ENCODE results near the gene LINGO1.

The LINGO1 gene

GRCh38 chr15:77630956-77631744 lies 1.6 kb downstream of the LINGO1 start:
- no peak for DNase-seq

- DNase-seq: no peak
Observed at GRCh38 chr15:77630056-77630455, 2.7 kb downstream of the LINGO1 start.

- DNase-seq: no peak
Observed at GRCh38 chr15:77629070-77630030, 3.4 kb downstream of the LINGO1 start.

- DNase-seq: no peak
Observed at GRCh38 chr15:77628010-77628409, 4.7 kb downstream of the LINGO1 start.

- DNase-seq: no peak
Observed at GRCh38 chr15:77627581-77627980, 5.1 kb downstream of the LINGO1 start.

GRCh38 chr15:77627067-77627466 lies 5.6 kb downstream of the LINGO1 start:
- DNase-seq: no peak

- no peak for DNase-seq
Observed at GRCh38 chr15:77626002-77626401, 6.7 kb downstream of the LINGO1 start.

GRCh38 chr15:77625376-77625775 lies 7.3 kb downstream of the LINGO1 start:
- DNase-seq: no peak

- no peak for DNase-seq
Observed at GRCh38 chr15:77624868-77625267, 7.8 kb downstream of the LINGO1 start.

GRCh38 chr15:77623755-77624524 lies 8.8 kb downstream of the LINGO1 start:
- no peak for DNase-seq

- DNase-seq: no peak
Observed at GRCh38 chr15:77622934-77623754, 9.6 kb downstream of the LINGO1 start.

GRCh38 chr15:77622209-77622933 lies 10.3 kb downstream of the LINGO1 start:
- no peak for DNase-seq

GRCh38 chr15:77621847-77622208 lies 10.9 kb downstream of the LINGO1 start:
- no peak for DNase-seq

- no peak for DNase-seq
Observed at GRCh38 chr15:77620960-77621647, 11.6 kb downstream of the LINGO1 start.

- no peak for DNase-seq
Observed at GRCh38 chr15:77620297-77620696, 12.4 kb downstream of the LINGO1 start.

GRCh38 chr15:77619883-77620282 lies 12.8 kb downstream of the LINGO1 start:
- no peak for DNase-seq

- DNase-seq: no peak
Observed at GRCh38 chr15:77617476-77618230, 15.1 kb downstream of the LINGO1 start.

- DNase-seq: no peak
Observed at GRCh38 chr15:77616072-77616471, 16.6 kb downstream of the LINGO1 start.

GRCh38 chr15:77615472-77615871 lies 17.2 kb downstream of the LINGO1 start:
- no peak for DNase-seq

- DNase-seq: no peak
Observed at GRCh38 chr15:77614251-77614806, 18.4 kb downstream of the LINGO1 start.
